ENCODE measurements around the gene EPB41L4B. TPM values are rescaled to one million over a fixed set of nuclear protein-coding genes. Genes with fewer than 3 reads are reported as not detected.

EPB41L4B gene
- total RNA-seq, 4 donors from 2014 or later: 0.42 to 2.3 (median 1.5) TPM

GRCh38 chr9:109181284-109181683, 139.6 kb downstream of the EPB41L4B start:
- no peaks in the 10 kb centered on the region for H3K9me3 ChIP-seq
- no peak overlapping the region for H3K27ac ChIP-seq (replicated peaks in 1 of 4)
- no peak for TF ChIP-seq POLR2AphosphoS5 (IDR thresholded peaks at IDR 0.05)
- no peak for TF ChIP-seq POLR2A (IDR thresholded peaks at IDR 0.05; ENCODE audit: low read depth)
- no peak for TF ChIP-seq CTCF (IDR thresholded peaks at IDR 0.05)
- no peak for TF ChIP-seq EP300 (IDR thresholded peaks at IDR 0.05)
- H3K4me1 ChIP-seq: no peaks in the 10 kb centered on the region
- no peak overlapping the region for H3K4me3 ChIP-seq
- H3K36me3 ChIP-seq: peaks cover 0 to 1% (median 0%) of the 10 kb centered on the region in 4 donors
- intact Hi-C loops (cut with DNase I): no loop called here
- DNase-seq (ENCODE audit: extremely low spot score): no peak
- WGBS: 100% methylated on average over 1 of the region's 1 CpG
- peaks cover 0 to 3% (median 0%) of the 10 kb centered on the region in 4 donors for H3K27me3 ChIP-seq

- no peak for TF ChIP-seq POLR2AphosphoS5 (IDR thresholded peaks at IDR 0.05)
- no peak overlapping the region for H3K27ac ChIP-seq (replicated peaks in 1 of 4)
- intact Hi-C loops (cut with DNase I): no loop called here
- DNase-seq (ENCODE audit: extremely low spot score): no peak
- H3K4me3 ChIP-seq: no peak overlapping the region
- H3K4me1 ChIP-seq: no peaks in the 10 kb centered on the region
- no peaks in the 10 kb centered on the region for H3K9me3 ChIP-seq
- H3K36me3 ChIP-seq: peaks cover 0 to 4% (median 0%) of the 10 kb centered on the region in 4 donors
- WGBS: 54% methylated on average over 7 of the region's 9 CpGs
- H3K27me3 ChIP-seq: peaks cover 0 to 3% (median 0%) of the 10 kb centered on the region in 4 donors
Measured at GRCh38 chr9:109179801-109180523, 140.9 kb downstream of the EPB41L4B start.

GRCh38 chr9:109176963-109177362, 143.9 kb downstream of the EPB41L4B start:
- Histone ChIP-seq H3K4me1 (no peaks in the 10 kb centered on the region), H3K27ac (replicated peaks in 1 of 4) (no peak overlapping the region), H3K9me3 (no peaks in the 10 kb centered on the region), H3K36me3 (peaks cover 0 to 4% (median 0%) of the 10 kb centered on the region in 4 donors), H3K4me3 (no peak overlapping the region), H3K27me3 (peaks cover 0 to 3% (median 0%) of the 10 kb centered on the region in 4 donors)
- 87% methylated on average over 2 of the region's 2 CpGs for WGBS
- no peak for DNase-seq (ENCODE audit: extremely low spot score)
- TF ChIP-seq POLR2A (IDR thresholded peaks at IDR 0.05; ENCODE audit: low read depth) (no peak), EP300 (IDR thresholded peaks at IDR 0.05) (no peak), POLR2AphosphoS5 (IDR thresholded peaks at IDR 0.05) (no peak), CTCF (IDR thresholded peaks at IDR 0.05) (no peak)
- intact Hi-C loops (cut with DNase I): no loop called here

GRCh38 chr9:109176386-109176785, 144.5 kb downstream of the EPB41L4B start:
- Histone ChIP-seq H3K9me3 (no peaks in the 10 kb centered on the region), H3K4me1 (no peaks in the 10 kb centered on the region), H3K4me3 (no peak overlapping the region), H3K27me3 (peaks cover 0 to 3% (median 0%) of the 10 kb centered on the region in 4 donors), H3K27ac (replicated peaks in 1 of 4) (no peak overlapping the region), H3K36me3 (peaks cover 0 to 4% (median 0%) of the 10 kb centered on the region in 4 donors)
- intact Hi-C loops (cut with DNase I): no loop called here
- WGBS: 80% methylated on average over 8 of the region's 8 CpGs
- DNase-seq (ENCODE audit: extremely low spot score): no peak
- TF ChIP-seq EP300 (IDR thresholded peaks at IDR 0.05) (no peak), POLR2A (IDR thresholded peaks at IDR 0.05; ENCODE audit: low read depth) (no peak), CTCF (IDR thresholded peaks at IDR 0.05) (no peak), POLR2AphosphoS5 (IDR thresholded peaks at IDR 0.05) (no peak)

- Histone ChIP-seq H3K27ac (replicated peaks in 1 of 4) (no peak overlapping the region), H3K4me3 (no peak overlapping the region), H3K4me1 (no peaks in the 10 kb centered on the region), H3K27me3 (peaks cover 0 to 6% (median 0%) of the 10 kb centered on the region in 4 donors), H3K9me3 (no peaks in the 10 kb centered on the region), H3K36me3 (peaks cover 0 to 4% (median 0%) of the 10 kb centered on the region in 4 donors)
- intact Hi-C loops (cut with DNase I): no loop called here
- no peak for DNase-seq (ENCODE audit: extremely low spot score)
- no peak for TF ChIP-seq POLR2A (IDR thresholded peaks at IDR 0.05; ENCODE audit: low read depth)
- TF ChIP-seq POLR2AphosphoS5 (IDR thresholded peaks at IDR 0.05): no peak
- no peak for TF ChIP-seq EP300 (IDR thresholded peaks at IDR 0.05)
- TF ChIP-seq CTCF (IDR thresholded peaks at IDR 0.05): no peak
- WGBS: 85% methylated on average over 1 of the region's 1 CpG
Measured at GRCh38 chr9:109172935-109173334, 147.9 kb downstream of the EPB41L4B start.

Data from esophagus muscularis mucosa (tissue), 4 donors.